ENCODE results near the gene MFF.
"Not testable (repeated sequence)": the region's sequence is repeated elsewhere in the genome, so short reads cannot be mapped to it uniquely, and the experiment has no call there.

Gene MFF

GRCh38 chr2:227326783-227327182 lies 1.7 kb downstream of the MFF start:
- in situ Hi-C loops (cut with HindIII; ENCODE audit: low sequenced_read_pairs), result no loop called here

GRCh38 chr2:227335713-227336112 lies 10.7 kb downstream of the MFF start:
- in situ Hi-C loops (cut with HindIII; ENCODE audit: low sequenced_read_pairs), result no loop called here

GRCh38 chr2:227337442-227337841 lies 12.4 kb downstream of the MFF start:
- in situ Hi-C loops (cut with HindIII; ENCODE audit: low sequenced_read_pairs), result no loop called here

- in situ Hi-C loops (cut with HindIII; ENCODE audit: low sequenced_read_pairs), result no loop called here
These were observed 14.1 kb downstream of the MFF start for GRCh38 chr2:227339098-227339599.

GRCh38 chr2:227340106-227340505 lies 15.1 kb downstream of the MFF start:
- in situ Hi-C loops (cut with HindIII; ENCODE audit: low sequenced_read_pairs), result no loop called here

- in situ Hi-C loops (cut with HindIII; ENCODE audit: low sequenced_read_pairs), result no loop called here
These were observed 16.5 kb downstream of the MFF start for GRCh38 chr2:227341553-227341952.

GRCh38 chr2:227344231-227344630 lies 19.2 kb downstream of the MFF start:
- in situ Hi-C loops (cut with HindIII; ENCODE audit: low sequenced_read_pairs), result no loop called here

- in situ Hi-C loops (cut with HindIII; ENCODE audit: low sequenced_read_pairs), result no loop called here
These were observed 22.1 kb downstream of the MFF start for GRCh38 chr2:227347117-227347516.

GRCh38 chr2:227348324-227348723 lies 23.3 kb downstream of the MFF start:
- in situ Hi-C loops (cut with HindIII; ENCODE audit: low sequenced_read_pairs), result no loop called here

- in situ Hi-C loops (cut with HindIII; ENCODE audit: low sequenced_read_pairs), result no loop called here
These were observed 25.1 kb downstream of the MFF start for GRCh38 chr2:227349989-227350612.

GRCh38 chr2:227351639-227352038 lies 26.6 kb downstream of the MFF start:
- in situ Hi-C loops (cut with HindIII; ENCODE audit: low sequenced_read_pairs), result no loop called here

GRCh38 chr2:227360351-227360750 lies 35.3 kb downstream of the MFF start:
- in situ Hi-C loops (cut with HindIII; ENCODE audit: low sequenced_read_pairs), result no loop called here

- in situ Hi-C loops (cut with HindIII; ENCODE audit: low sequenced_read_pairs), result no loop called here
These were observed 38.7 kb downstream of the MFF start for GRCh38 chr2:227363756-227364155.

GRCh38 chr2:227364585-227365263 lies 39.7 kb downstream of the MFF start:
- in situ Hi-C loops (cut with HindIII; ENCODE audit: low sequenced_read_pairs), result not testable (repeated sequence)

- in situ Hi-C loops (cut with HindIII; ENCODE audit: low sequenced_read_pairs), result no loop called here
These were observed 40.8 kb downstream of the MFF start for GRCh38 chr2:227365833-227366232.

GRCh38 chr2:227366769-227367426 lies 41.8 kb downstream of the MFF start:
- in situ Hi-C loops (cut with HindIII; ENCODE audit: low sequenced_read_pairs), result no loop called here

- in situ Hi-C loops (cut with HindIII; ENCODE audit: low sequenced_read_pairs), result no loop called here
These were observed 42.4 kb downstream of the MFF start for GRCh38 chr2:227367427-227367795.

GRCh38 chr2:227368574-227368973 lies 43.5 kb downstream of the MFF start:
- in situ Hi-C loops (cut with HindIII; ENCODE audit: low sequenced_read_pairs), result no loop called here

GRCh38 chr2:227370092-227370491 lies 45.0 kb downstream of the MFF start:
- in situ Hi-C loops (cut with HindIII; ENCODE audit: low sequenced_read_pairs), result no loop called here

GRCh38 chr2:227370791-227371312 lies 45.8 kb downstream of the MFF start:
- in situ Hi-C loops (cut with HindIII; ENCODE audit: low sequenced_read_pairs), result no loop called here

GRCh38 chr2:227373389-227373788 lies 48.3 kb downstream of the MFF start:
- in situ Hi-C loops (cut with HindIII; ENCODE audit: low sequenced_read_pairs), result no loop called here

- in situ Hi-C loops (cut with HindIII; ENCODE audit: low sequenced_read_pairs), result no loop called here
These were observed 49.1 kb downstream of the MFF start for GRCh38 chr2:227374158-227374557.
